WTC11 (cell line): Measurements from ENCODE around the gene SAMD8.

Experiments
- NR3C1 ChIP-seq: sonication (generic); formaldehyde crosslinking; conservative IDR thresholded peaks from 2 replicates; pipeline ENCODE4 v1.8.1; 2023; ENCODE audit warnings: low read depth, mild to moderate bottlenecking, missing genetic modification reagents
- ZNF138 ChIP-seq: sonication (generic); formaldehyde crosslinking; conservative IDR thresholded peaks from 2 replicates; pipeline ENCODE4 v1.8.1; 2022; ENCODE audit warnings: mild to moderate bottlenecking, moderate library complexity, missing genetic modification reagents
- TF ChIP-seq, protein P1 (sequence below): sonication (generic); formaldehyde crosslinking; conservative IDR thresholded peaks from 2 replicates; pipeline ENCODE4 v1.8.1; 2023; ENCODE audit warnings: mild to moderate bottlenecking, low read depth, missing genetic modification reagents, moderate library complexity
- TF ChIP-seq, protein P2 (sequence below): sonication (generic); formaldehyde crosslinking; IDR thresholded peaks from 2 replicates; pipeline ENCODE4 v1.8.1; 2023; ENCODE audit warnings: mild to moderate bottlenecking, missing genetic modification reagents, moderate library complexity

DNA sequence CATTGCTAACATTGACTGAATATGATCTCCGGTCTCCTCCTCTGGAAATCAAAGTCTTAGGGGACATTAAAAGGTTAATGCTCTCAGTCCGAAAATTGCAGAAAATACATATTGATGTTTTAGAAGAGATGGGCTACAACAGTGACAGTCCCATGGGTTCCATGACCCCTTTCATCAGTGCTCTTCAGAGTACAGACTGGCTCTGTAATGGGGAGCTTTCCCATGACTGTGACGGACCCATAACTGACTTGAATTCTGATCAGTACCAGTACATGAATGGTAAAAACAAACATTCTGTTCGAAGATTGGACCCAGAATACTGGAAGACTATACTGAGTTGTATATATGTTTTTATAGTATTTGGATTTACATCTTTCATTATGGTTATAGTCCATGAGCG, 39.2 kb downstream of the SAMD8 start:
- no peak for TF ChIP-seq ZNF138
- TF ChIP-seq, protein P1, sequence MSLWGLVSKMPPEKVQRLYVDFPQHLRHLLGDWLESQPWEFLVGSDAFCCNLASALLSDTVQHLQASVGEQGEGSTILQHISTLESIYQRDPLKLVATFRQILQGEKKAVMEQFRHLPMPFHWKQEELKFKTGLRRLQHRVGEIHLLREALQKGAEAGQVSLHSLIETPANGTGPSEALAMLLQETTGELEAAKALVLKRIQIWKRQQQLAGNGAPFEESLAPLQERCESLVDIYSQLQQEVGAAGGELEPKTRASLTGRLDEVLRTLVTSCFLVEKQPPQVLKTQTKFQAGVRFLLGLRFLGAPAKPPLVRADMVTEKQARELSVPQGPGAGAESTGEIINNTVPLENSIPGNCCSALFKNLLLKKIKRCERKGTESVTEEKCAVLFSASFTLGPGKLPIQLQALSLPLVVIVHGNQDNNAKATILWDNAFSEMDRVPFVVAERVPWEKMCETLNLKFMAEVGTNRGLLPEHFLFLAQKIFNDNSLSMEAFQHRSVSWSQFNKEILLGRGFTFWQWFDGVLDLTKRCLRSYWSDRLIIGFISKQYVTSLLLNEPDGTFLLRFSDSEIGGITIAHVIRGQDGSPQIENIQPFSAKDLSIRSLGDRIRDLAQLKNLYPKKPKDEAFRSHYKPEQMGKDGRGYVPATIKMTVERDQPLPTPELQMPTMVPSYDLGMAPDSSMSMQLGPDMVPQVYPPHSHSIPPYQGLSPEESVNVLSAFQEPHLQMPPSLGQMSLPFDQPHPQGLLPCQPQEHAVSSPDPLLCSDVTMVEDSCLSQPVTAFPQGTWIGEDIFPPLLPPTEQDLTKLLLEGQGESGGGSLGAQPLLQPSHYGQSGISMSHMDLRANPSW (CRISPR knock-in tag), result no peak
- TF ChIP-seq, protein P2, sequence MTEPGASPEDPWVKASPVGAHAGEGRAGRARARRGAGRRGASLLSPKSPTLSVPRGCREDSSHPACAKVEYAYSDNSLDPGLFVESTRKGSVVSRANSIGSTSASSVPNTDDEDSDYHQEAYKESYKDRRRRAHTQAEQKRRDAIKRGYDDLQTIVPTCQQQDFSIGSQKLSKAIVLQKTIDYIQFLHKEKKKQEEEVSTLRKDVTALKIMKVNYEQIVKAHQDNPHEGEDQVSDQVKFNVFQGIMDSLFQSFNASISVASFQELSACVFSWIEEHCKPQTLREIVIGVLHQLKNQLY (CRISPR knock-in tag), result no peak
- TF ChIP-seq NR3C1 (CRISPR knock-in tag), result no peak
